Endothelial cell of umbilical vein (primary cell): ENCODE measurements around the gene SDC1. TPM values are rescaled to one million over a fixed set of nuclear protein-coding genes. Genes with fewer than 3 reads are reported as not detected.

ENCODE experiments used
- BruUV-seq: library from RNA; stranded (reverse); fragments of 400-500 nt; replicated peaks from 2 replicates; lab custom pipeline; 2021; lab: Mats Ljungman, UMichigan
- CTCF ChIA-PET: fragments of 300-600, 350-600 bp; sonication (Branson Sonifier 250); formaldehyde crosslinking; loops from one replicate; lab custom pipeline; 2021; ENCODE audit warnings: antibody characterized with exemption, inconsistent platforms; lab: Charles Lee
- POLR2A ChIA-PET: fragments of 300-600, 350-600 bp; sonication (Branson Sonifier 250); formaldehyde crosslinking; loops from one replicate; lab custom pipeline; 2021; ENCODE audit warnings: antibody characterized with exemption, inconsistent platforms; lab: Charles Lee
- DNase-seq: peaks from one replicate; pipeline ENCODE4 v3.0.0-alpha.2; 2011; ENCODE audit warnings: low read depth, low spot score
- FAIRE-seq: peaks from 2 replicates; lab custom pipeline; 2011; peaks lifted over from hg19 to GRCh38; lab: Jason Lieb, UNC
- H2AFZ ChIP-seq: 2 replicates; pipeline ENCODE4 v1.6.0; 2012; ENCODE audit warnings: low read depth, low read length, control low read depth, inconsistent platforms
- H3K27ac ChIP-seq: 2 replicates; pipeline ENCODE4 v1.5.1; 2011; ENCODE audit warnings: low read depth, mild to moderate bottlenecking, control low read depth, low read length, moderate library complexity; ENCODE audit not compliant: insufficient read depth
- H3K27me3 ChIP-seq, 2 experiments: 2 replicates each; pipeline versions ENCODE4 v1.6.0 to v1.6.1; 2011; ENCODE audit warnings: low read length in 2 of 2, mixed read lengths in 1 of 2; ENCODE audit not compliant: control insufficient read depth in 2 of 2, insufficient read depth in 2 of 2
- H3K36me3 ChIP-seq, 2 experiments: 2 replicates in 1 of 2; 3 replicates in 1 of 2; pipeline ENCODE4 v1.5.1; 2011; ENCODE audit warnings: low read length in 2 of 2, mild to moderate bottlenecking in 1 of 2, moderate library complexity in 1 of 2; ENCODE audit not compliant: control insufficient read depth in 2 of 2, insufficient read depth in 2 of 2; ENCODE audit errors: extremely low read depth in 1 of 2
- H3K4me1 ChIP-seq: 3 replicates; pipeline ENCODE4 v1.5.1; 2011; ENCODE audit warnings: mild to moderate bottlenecking, low read length; ENCODE audit not compliant: control insufficient read depth, insufficient read depth; ENCODE audit errors: extremely low read depth
- H3K4me2 ChIP-seq: 2 replicates; pipeline ENCODE4 v1.6.1; 2011; ENCODE audit warnings: low read length, control low read depth, mixed read lengths; ENCODE audit not compliant: insufficient read depth
- H3K4me3 ChIP-seq, 3 experiments: fragments of 200-600 bp in 1 of 3; sonication (generic), shearing (Covaris generic) in 1 of 3; replicated peaks in 1 of 3; 2 replicates each; pipeline ENCODE4 v1.5.1; 2011 to 2016; ENCODE audit warnings: control low read depth in 3 of 3, low read length in 3 of 3, mild to moderate bottlenecking in 2 of 3, inconsistent platforms in 1 of 3, low read depth in 1 of 3, moderate library complexity in 1 of 3; ENCODE audit not compliant: insufficient read depth in 1 of 3
- H3K79me2 ChIP-seq: 2 replicates; pipeline ENCODE4 v1.6.0; 2012; ENCODE audit warnings: low read length, inconsistent platforms; ENCODE audit not compliant: control insufficient read depth, insufficient read depth
- H3K9ac ChIP-seq: replicated peaks from 2 replicates; pipeline ENCODE3; 2011; ENCODE audit warnings: low read length, control low read depth; ENCODE audit not compliant: insufficient read depth; ENCODE audit errors: extremely low read depth
- H3K9me1 ChIP-seq: replicated peaks from 3 replicates; pipeline ENCODE4 v1.6.0; 2011; ENCODE audit warnings: mild to moderate bottlenecking, low read length; ENCODE audit not compliant: control insufficient read depth, insufficient read depth; ENCODE audit errors: extremely low read depth
- H3K9me3 ChIP-seq: replicated peaks from 2 replicates; pipeline ENCODE4 v1.5.1; 2012; ENCODE audit warnings: low read length, inconsistent platforms; ENCODE audit not compliant: control insufficient read depth, insufficient read depth
- H4K20me1 ChIP-seq: replicated peaks from 2 replicates; pipeline ENCODE3; 2011; ENCODE audit warnings: mild to moderate bottlenecking, low read length; ENCODE audit not compliant: control insufficient read depth, insufficient read depth; ENCODE audit errors: extremely low read depth
- EZH2 ChIP-seq: IDR thresholded peaks from 2 replicates; pipeline ENCODE4 v1.6.1; 2012; ENCODE audit warnings: borderline replicate concordance, low read depth, mild to moderate bottlenecking, moderate library complexity, low read length, inconsistent platforms; ENCODE audit not compliant: severe bottlenecking
- FOS ChIP-seq: IDR thresholded peaks from 2 replicates; pipeline ENCODE4 v1.6.1; 2011; ENCODE audit warnings: mild to moderate bottlenecking, low read length, moderate library complexity, borderline replicate concordance; ENCODE audit not compliant: insufficient read depth
- GATA2 ChIP-seq: IDR thresholded peaks from 2 replicates; pipeline ENCODE4 v1.7.0; 2011; ENCODE audit warnings: low read depth, mild to moderate bottlenecking, moderate library complexity, mixed read lengths, low read length; ENCODE audit not compliant: insufficient read length, insufficient read depth
- JUN ChIP-seq: IDR thresholded peaks from 2 replicates; pipeline ENCODE4 v1.6.1; 2011; ENCODE audit warnings: borderline replicate concordance, low read depth; ENCODE audit not compliant: insufficient read length, insufficient read depth
- MYC ChIP-seq: IDR thresholded peaks from one replicate; pipeline ENCODE4 v1.6.1; 2011; ENCODE audit warnings: mild to moderate bottlenecking, low read depth, low read length
- POLR2A ChIP-seq: IDR thresholded peaks from 2 replicates; pipeline ENCODE4 v1.6.1; 2012; ENCODE audit warnings: low read depth, mild to moderate bottlenecking, control low read depth, low read length
- POLR2AphosphoS5 ChIP-seq: IDR thresholded peaks from 2 replicates; pipeline ENCODE4 v1.6.1; 2012; ENCODE audit warnings: low read depth, mild to moderate bottlenecking, control low read depth, low read length, moderate library complexity; ENCODE audit not compliant: insufficient read depth
- dilution Hi-C: fragments of 300-500 bp; cut with MboI; formaldehyde crosslinking; loops from one replicate; pipeline ENCODE4 v1.15.0; 2019; ENCODE audit warnings: low sequenced_read_pairs; ENCODE audit not compliant: extremely low pct_ligation_motif_present
- intact Hi-C: fragments of 100-400 bp; cut with micrococcal nuclease; formaldehyde crosslinking; loops from one replicate; pipeline ENCODE4 v1.10.0; 2022
- polyA plus RNA-seq, 4 experiments: library from polyadenylated mRNA; depleted of rRNA in 3 of 4; stranded (reverse) in 3 of 4; unstranded in 1 of 4; fragments of >200 nt; gene quantifications; 2 replicates each; pipeline versions ENCODE4 v1.2.1 to v1.2.3, GENCODE V29; 2011 to 2012; ENCODE audit warnings: missing spikeins in 1 of 4
- total RNA-seq: library from RNA; stranded (reverse); gene quantifications from 2 replicates; pipeline ENCODE4 v1.2.3, GENCODE V29; 2021
- TF ChIP-seq, protein P1 (sequence below), 2 donors: IDR thresholded peaks; 1 replicate in 1 of 2; 2 replicates in 1 of 2; pipeline ENCODE4 v1.5.1; 2011; ENCODE audit warnings: low read length in 2 of 2, mild to moderate bottlenecking in 2 of 2, moderate library complexity in 2 of 2, control low read depth in 1 of 2, inconsistent platforms in 1 of 2, low read depth in 1 of 2; ENCODE audit not compliant: insufficient read depth in 1 of 2; ENCODE audit errors: extremely low read depth in 1 of 2
- TF ChIP-seq, protein P2 (sequence below): IDR thresholded peaks from 2 replicates; pipeline ENCODE4 v1.6.1; 2011; ENCODE audit not compliant: insufficient read depth, insufficient read length

SDC1 gene
- total and polyA plus RNA-seq, 2 donors (not counting 3 experiments of a cell fraction or from before 2014, with no cell fraction given) = 3.2 to 4.0 TPM

DNA sequence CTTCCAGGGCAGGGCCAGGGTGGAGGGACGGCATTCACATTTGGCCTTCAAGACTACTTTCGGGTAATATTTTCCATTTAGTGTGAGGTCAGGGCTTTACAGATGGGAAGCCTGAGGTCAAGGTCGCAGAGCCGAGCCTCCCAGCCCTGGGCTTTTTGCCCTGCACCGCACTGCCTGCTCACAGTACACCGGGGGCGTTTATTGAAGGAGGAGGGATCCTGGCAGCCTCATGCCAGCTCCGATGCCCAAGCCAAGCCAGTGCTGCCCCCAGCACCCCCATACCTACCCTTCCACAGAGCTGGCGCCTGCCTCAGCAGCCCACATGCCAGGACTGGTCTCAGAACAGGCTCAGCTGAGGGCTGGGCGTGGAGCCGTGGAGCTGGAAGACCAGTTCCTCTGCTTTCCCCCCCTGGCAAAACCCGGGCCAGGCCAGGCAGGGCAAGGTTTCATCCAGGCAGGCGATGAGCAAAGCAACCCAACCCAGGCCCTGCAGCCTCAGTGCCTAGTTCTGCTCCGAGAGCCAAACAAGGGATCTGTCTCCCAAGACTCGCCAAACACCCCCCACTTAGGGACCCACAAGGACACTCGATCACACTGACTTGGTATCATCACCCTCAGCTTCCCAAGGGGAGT lies 11.9 kb downstream of the SDC1 start:
- dilution Hi-C loops = no loop called here
- Histone ChIP-seq H3K9ac (no peak overlapping the region), H3K36me3 (no peaks in the 10 kb centered on the region), H3K27me3 (no peaks in the 10 kb centered on the region), H3K4me2 (no peak overlapping the region), H3K4me3 (no peak overlapping the region), H3K4me1 (peaks cover 6% of the 10 kb centered on the region), H3K79me2 (no peaks in the 10 kb centered on the region), H3K9me3 (no peaks in the 10 kb centered on the region), H3K9me1 (no peaks in the 10 kb centered on the region), H2AFZ (peak overlapping the region; percentile 64), H4K20me1 (no peaks in the 10 kb centered on the region), H3K27ac (no peak overlapping the region)
- TF ChIP-seq JUN (no peak), GATA2 (no peak), MYC (no peak), FOS (no peak), EZH2 (no peak), POLR2AphosphoS5 (no peak), POLR2A (no peak)
- TF ChIP-seq, protein P1, sequence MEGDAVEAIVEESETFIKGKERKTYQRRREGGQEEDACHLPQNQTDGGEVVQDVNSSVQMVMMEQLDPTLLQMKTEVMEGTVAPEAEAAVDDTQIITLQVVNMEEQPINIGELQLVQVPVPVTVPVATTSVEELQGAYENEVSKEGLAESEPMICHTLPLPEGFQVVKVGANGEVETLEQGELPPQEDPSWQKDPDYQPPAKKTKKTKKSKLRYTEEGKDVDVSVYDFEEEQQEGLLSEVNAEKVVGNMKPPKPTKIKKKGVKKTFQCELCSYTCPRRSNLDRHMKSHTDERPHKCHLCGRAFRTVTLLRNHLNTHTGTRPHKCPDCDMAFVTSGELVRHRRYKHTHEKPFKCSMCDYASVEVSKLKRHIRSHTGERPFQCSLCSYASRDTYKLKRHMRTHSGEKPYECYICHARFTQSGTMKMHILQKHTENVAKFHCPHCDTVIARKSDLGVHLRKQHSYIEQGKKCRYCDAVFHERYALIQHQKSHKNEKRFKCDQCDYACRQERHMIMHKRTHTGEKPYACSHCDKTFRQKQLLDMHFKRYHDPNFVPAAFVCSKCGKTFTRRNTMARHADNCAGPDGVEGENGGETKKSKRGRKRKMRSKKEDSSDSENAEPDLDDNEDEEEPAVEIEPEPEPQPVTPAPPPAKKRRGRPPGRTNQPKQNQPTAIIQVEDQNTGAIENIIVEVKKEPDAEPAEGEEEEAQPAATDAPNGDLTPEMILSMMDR (IDR thresholded peaks at IDR 0.05; ENCODE audit: extremely low read depth in 1 of 2, insufficient read depth in 1 of 2, low read depth in 1 of 2, low read length in 2 of 2) = no peak
- TF ChIP-seq, protein P2, sequence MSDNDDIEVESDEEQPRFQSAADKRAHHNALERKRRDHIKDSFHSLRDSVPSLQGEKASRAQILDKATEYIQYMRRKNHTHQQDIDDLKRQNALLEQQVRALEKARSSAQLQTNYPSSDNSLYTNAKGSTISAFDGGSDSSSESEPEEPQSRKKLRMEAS = no peak
- FAIRE-seq (no peak), DNase-seq (peak; percentile 9)
- intact Hi-C loops = no loop called here
- ChIA-PET POLR2A (no interaction called here), CTCF (interaction anchor here (1.2 to 2.1 kb wide), 3 partner anchors 8 to 11 kb away, joined by 3 to 8 read pairs (median 4); partner anchors contain the start of gene SDC1)
- BruUV-seq = no TSS peak
